H1 (cell line): ENCODE measurements around the gene PIGU. TPM values are rescaled to one million over a fixed set of nuclear protein-coding genes. Genes with fewer than 3 reads are reported as not detected.

ENCODE experiments used
- FOSL1 ChIP-seq: IDR thresholded peaks from 2 replicates; pipeline ENCODE4 v1.6.1; 2011; ENCODE audit warnings: mild to moderate bottlenecking, low read depth, low read length, moderate library complexity; ENCODE audit not compliant: insufficient read depth
- polyA plus RNA-seq, 7 experiments: library from polyadenylated mRNA; depleted of rRNA in 3 of 7; stranded (reverse) in 5 of 7; unstranded in 2 of 7; fragments of >200 nt in 5 of 7; fragments of 200-250 nt in 2 of 7; gene quantifications; 1 replicate in 5 of 7; 2 replicates in 1 of 7; 4 replicates in 1 of 7; pipeline versions ENCODE4 v1.2.1 to v1.2.3, GENCODE V29; 2011 to 2013; ENCODE audit warnings: missing spikeins in 2 of 7, mixed read lengths in 2 of 7
- total RNA-seq: library from RNA; stranded (reverse); fragmentation: NEBNext Ultra II Directional; extraction: Animal tissue kit (Norgen Biotek cat#: 25700); gene quantifications from 2 replicates; pipeline ENCODE4 v1.2.1, GENCODE V29; 2021
- TF ChIP-seq, protein P1 (sequence below): IDR thresholded peaks from 2 replicates; pipeline ENCODE4 v1.6.1; 2012; ENCODE audit warnings: inconsistent platforms

The PIGU gene
- total and polyA plus RNA-seq, 2 of the 8 experiments (the other 6 are each of a cell fraction or from before 2014, with no cell fraction given): 28.3 to 117 TPM

DNA sequence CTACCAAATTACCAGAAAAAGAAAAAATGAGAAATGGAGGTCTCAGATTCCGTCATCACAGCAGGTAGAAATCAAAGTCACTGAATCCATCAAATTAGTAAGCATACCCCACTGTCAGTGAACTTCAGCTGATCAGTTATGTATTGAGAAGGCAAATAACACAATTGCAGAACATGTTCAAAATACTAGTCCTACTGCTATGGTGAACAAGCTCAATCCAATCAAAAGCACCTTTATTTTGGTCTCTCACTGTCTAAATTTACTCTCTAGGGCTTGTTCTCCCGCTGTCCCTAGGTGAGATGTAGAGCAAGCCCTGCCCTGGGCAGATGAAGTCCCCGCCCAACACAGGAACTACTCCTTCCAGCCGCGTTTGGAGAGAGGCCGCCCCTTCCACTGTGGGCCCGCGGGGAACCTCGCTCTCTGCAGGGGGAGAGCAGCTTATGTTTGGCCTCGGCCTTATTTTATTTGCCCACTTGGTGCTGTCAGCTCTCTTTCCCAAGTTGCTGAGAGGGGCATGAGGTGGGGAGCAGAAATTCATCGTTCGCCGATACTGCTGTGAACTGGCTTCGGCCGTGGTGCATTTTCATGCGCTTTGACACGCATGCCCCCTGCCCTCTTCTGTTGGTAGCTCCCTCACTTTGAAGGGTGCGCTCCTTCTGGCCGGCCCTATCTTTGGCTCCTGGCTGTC is 132.6 kb downstream of the PIGU start (continued):
- TF ChIP-seq, protein P1, sequence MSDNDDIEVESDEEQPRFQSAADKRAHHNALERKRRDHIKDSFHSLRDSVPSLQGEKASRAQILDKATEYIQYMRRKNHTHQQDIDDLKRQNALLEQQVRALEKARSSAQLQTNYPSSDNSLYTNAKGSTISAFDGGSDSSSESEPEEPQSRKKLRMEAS: peak; percentile 63
- no peak for TF ChIP-seq FOSL1
